GM21367 (cell line): ENCODE data around the gene GHSR.

Experiments used
- ATAC-seq: cut with Tn5 transposase; IDR thresholded peaks from one replicate; pipeline ENCODE4 v1.9.1; 2021; ENCODE audit not compliant: unreplicated experiment

Gene GHSR

GRCh38 chr3:172447611-172448579 lies at the start of gene GHSR:
TSS of gene GHSR (minus strand) at chr3:172448456. CDS start at chr3:172448413, 43 bp downstream.
- no peak for ATAC-seq

GRCh38 chr3:172490198-172490669 lies 42.0 kb upstream of the GHSR start:
- ATAC-seq, result peak; percentile 68

GRCh38 chr3:172478116-172478515 lies 29.9 kb upstream of the GHSR start:
- no peak for ATAC-seq

- no peak for ATAC-seq
These were observed 28.1 kb upstream of the GHSR start for GRCh38 chr3:172476347-172476746.

- no peak for ATAC-seq
These were observed 27.4 kb upstream of the GHSR start for GRCh38 chr3:172475703-172476102.

GRCh38 chr3:172471903-172472302 lies 23.6 kb upstream of the GHSR start:
- ATAC-seq, result no peak

- no peak for ATAC-seq
These were observed 22.3 kb upstream of the GHSR start for GRCh38 chr3:172470588-172470987.

- no peak for ATAC-seq
These were observed 19.0 kb upstream of the GHSR start for GRCh38 chr3:172467170-172467824.

- no peak for ATAC-seq
These were observed 18.4 kb upstream of the GHSR start for GRCh38 chr3:172466553-172467130.

- no peak for ATAC-seq
These were observed 17.0 kb upstream of the GHSR start for GRCh38 chr3:172465281-172465680.

- no peak for ATAC-seq
These were observed 16.1 kb upstream of the GHSR start for GRCh38 chr3:172464306-172464705.

- peak; percentile 77 for ATAC-seq
These were observed 13.4 kb upstream of the GHSR start for GRCh38 chr3:172461530-172462138.

- no peak for ATAC-seq
These were observed 8.1 kb upstream of the GHSR start for GRCh38 chr3:172456404-172456803.

GRCh38 chr3:172454180-172454579 lies 5.9 kb upstream of the GHSR start:
- no peak for ATAC-seq

GRCh38 chr3:172449466-172450149 lies 1.4 kb upstream of the GHSR start:
- ATAC-seq, result no peak

GRCh38 chr3:172448661-172449465 lies 607 bp upstream of the GHSR start:
- no peak for ATAC-seq

GRCh38 chr3:172446198-172446597 lies 2.1 kb downstream of the GHSR start:
- no peak for ATAC-seq

GRCh38 chr3:172444821-172445220 lies 3.4 kb downstream of the GHSR start:
- no peak for ATAC-seq

GRCh38 chr3:172442606-172443005 lies 5.7 kb downstream of the GHSR start:
- no peak for ATAC-seq

GRCh38 chr3:172441581-172441980 lies 6.7 kb downstream of the GHSR start:
- ATAC-seq, result no peak
